Gastrocnemius medialis (tissue), 4 donors: Measurements from ENCODE around the gene GABRG3. TPM values are rescaled to one million over a fixed set of nuclear protein-coding genes. Genes with fewer than 3 reads are reported as not detected.

ENCODE experiments used
- ATAC-seq, 2 donors: fragments of 150-250 bp; one replicate each; pipeline ENCODE4 v1.9.1; 2016
- DNase-seq, 2 donors: peaks; one replicate each; pipeline ENCODE4 v3.0.0-alpha.2; 2019
- H3K27ac ChIP-seq, 4 donors: fragments of 200-600 bp; sonication (generic); 1 replicate in 1 of 4; 2 replicates in 3 of 4; pipeline ENCODE4 v1.5.1; 2016 to 2018; ENCODE audit warnings: mild to moderate bottlenecking in 2 of 4, moderate library complexity in 1 of 4
- H3K27me3 ChIP-seq, 3 donors: fragments of 200-600 bp; sonication (generic) in 2 of 3; 1 replicate in 1 of 3; 2 replicates in 2 of 3; pipeline versions ENCODE4 v1.5.1 to v1.6.0; 2016 to 2019; ENCODE audit warnings: mild to moderate bottlenecking in 1 of 3, moderate library complexity in 1 of 3
- H3K36me3 ChIP-seq, 2 donors: fragments of 200-600 bp; sonication (generic) in 1 of 2; one replicate each; pipeline ENCODE4 v1.5.1; 2017 to 2018
- H3K4me1 ChIP-seq, 2 donors: fragments of 200-600 bp; sonication (generic) in 1 of 2; one replicate each; pipeline ENCODE4 v1.5.1; 2016 to 2017; ENCODE audit warnings: mild to moderate bottlenecking in 2 of 2
- H3K4me3 ChIP-seq, 4 donors: fragments of 200-600 bp; sonication (generic) in 3 of 4; 1 replicate in 1 of 4; 2 replicates in 3 of 4; pipeline ENCODE4 v1.5.1; 2016 to 2019; ENCODE audit warnings: mild to moderate bottlenecking in 2 of 4
- H3K9me3 ChIP-seq, 3 donors: fragments of 200-600 bp; sonication (generic) in 2 of 3; 1 replicate in 1 of 3; 2 replicates in 2 of 3; pipeline ENCODE4 v1.5.1; 2016 to 2019
- CTCF ChIP-seq, 5 experiments: fragments of 450-650 bp in 3 of 5; fragments of 200-600 bp in 2 of 5; sonication (generic) in 2 of 5; IDR thresholded peaks in 4 of 5; conservative IDR thresholded peaks in 1 of 5; 1 replicate in 4 of 5; 2 replicates in 1 of 5; pipeline ENCODE4 v1.5.1; 2016 to 2019; ENCODE audit warnings: antibody characterized with exemption in 5 of 5, mild to moderate bottlenecking in 3 of 5, moderate library complexity in 3 of 5
- POLR2A ChIP-seq, 2 donors: fragments of 450-650 bp; IDR thresholded peaks; one replicate each; pipeline ENCODE4 v1.6.1; 2017; ENCODE audit warnings: antibody characterized with exemption in 2 of 2, mild to moderate bottlenecking in 2 of 2, moderate library complexity in 2 of 2
- in situ Hi-C, 4 donors: fragments of 200-750 bp; cut with MboI; loops; one replicate each; pipeline versions ENCODE4 v1.15.0 to v1.8.0; 2017; ENCODE audit warnings: low sequenced_read_pairs in 4 of 4
- intact Hi-C: fragments of 100-400 bp; cut with DNase I; formaldehyde crosslinking; loops from one replicate; pipeline ENCODE4 v1.15.1; 2023; ENCODE audit warnings: low total_unique reads
- total RNA-seq, 4 donors: library from RNA; depleted of rRNA; stranded (reverse); fragments of >200 nt; gene quantifications; one replicate each; pipeline versions ENCODE4 v1.1.0 to v1.2.3, GENCODE V29; 2016

Gene GABRG3
- total RNA-seq, 4 donors from 2014 or later, result not detected

GRCh38 chr15:27086805-27087204, 115.8 kb downstream of the GABRG3 start:
- no peak for DNase-seq
- intact Hi-C loops, result no loop called here

GRCh38 chr15:27087651-27088583, 116.9 kb downstream of the GABRG3 start:
- in situ Hi-C loops, result loop anchor here in 1 of 4 donors (10.0 kb wide), 1 partner anchor 57 kb away; no protein-coding TSS in a partner anchor
- no peak for DNase-seq
- Histone ChIP-seq H3K27ac (no peak overlapping the region), H3K4me3 (no peak overlapping the region), H3K27me3 (no peaks in the 10 kb centered on the region), H3K36me3 (no peaks in the 10 kb centered on the region), H3K4me1 (no peaks in the 10 kb centered on the region), H3K9me3 (no peaks in the 10 kb centered on the region)
- ATAC-seq, result no peak
- TF ChIP-seq CTCF (IDR thresholded peaks at IDR 0.05 in 4 of 5, conservative IDR thresholded peaks at IDR 0.05 in 1 of 5) (no peak), POLR2A (IDR thresholded peaks at IDR 0.05) (no peak)
- intact Hi-C loops, result no loop called here

More at GRCh38 chr15:27086805-27087204, 115.8 kb downstream of the GABRG3 start:
- no peak for TF ChIP-seq POLR2A (IDR thresholded peaks at IDR 0.05)
- no peak for TF ChIP-seq CTCF (IDR thresholded peaks at IDR 0.05 in 4 of 5, conservative IDR thresholded peaks at IDR 0.05 in 1 of 5)
- H3K27me3 ChIP-seq, result no peaks in the 10 kb centered on the region
- H3K36me3 ChIP-seq, result no peaks in the 10 kb centered on the region
- H3K27ac ChIP-seq, result no peak overlapping the region
- H3K4me1 ChIP-seq, result no peaks in the 10 kb centered on the region
- no peaks in the 10 kb centered on the region for H3K9me3 ChIP-seq
- in situ Hi-C loops, result loop anchor here in 1 of 4 donors (10.0 kb wide), 1 partner anchor 58 kb away; no protein-coding TSS in a partner anchor
- no peak for ATAC-seq
- no peak overlapping the region for H3K4me3 ChIP-seq

GRCh38 chr15:27088584-27089232, 117.7 kb downstream of the GABRG3 start:
- Histone ChIP-seq H3K27ac (no peak overlapping the region), H3K36me3 (no peaks in the 10 kb centered on the region), H3K4me3 (no peak overlapping the region), H3K4me1 (no peaks in the 10 kb centered on the region), H3K27me3 (no peaks in the 10 kb centered on the region), H3K9me3 (no peaks in the 10 kb centered on the region)
- intact Hi-C loops, result no loop called here
- TF ChIP-seq POLR2A (IDR thresholded peaks at IDR 0.05), result no peak
- no peak for TF ChIP-seq CTCF (IDR thresholded peaks at IDR 0.05 in 4 of 5, conservative IDR thresholded peaks at IDR 0.05 in 1 of 5)
- ATAC-seq (no peak), DNase-seq (no peak)
- in situ Hi-C loops, result loop anchor here in 1 of 4 donors (10.0 kb wide), 1 partner anchor 56 kb away; no protein-coding TSS in a partner anchor

- no peaks in the 10 kb centered on the region for H3K27me3 ChIP-seq
- TF ChIP-seq CTCF (IDR thresholded peaks at IDR 0.05 in 4 of 5, conservative IDR thresholded peaks at IDR 0.05 in 1 of 5), result no peak
- no peak for TF ChIP-seq POLR2A (IDR thresholded peaks at IDR 0.05)
- intact Hi-C loops (no loop called here), in situ Hi-C loops (loop anchor here in 1 of 4 donors (10.0 kb wide), 1 partner anchor 56 kb away; no protein-coding TSS in a partner anchor)
- no peak overlapping the region for H3K4me3 ChIP-seq
- no peak for ATAC-seq
- DNase-seq, result no peak
- H3K9me3 ChIP-seq, result no peaks in the 10 kb centered on the region
- no peak overlapping the region for H3K27ac ChIP-seq
- no peaks in the 10 kb centered on the region for H3K4me1 ChIP-seq
- no peaks in the 10 kb centered on the region for H3K36me3 ChIP-seq
Observed at GRCh38 chr15:27089233-27089586, 118.2 kb downstream of the GABRG3 start.
